SU-DHL-6 (cell line): Measurements from ENCODE around the gene NPR3.

ENCODE experiments used
- H2AFZ ChIP-seq: fragments of 200-600 bp; sonication (generic); 2 replicates; pipeline ENCODE4 v1.6.1; 2014; ENCODE audit warnings: low read depth, mild to moderate bottlenecking, moderate library complexity, mixed read lengths, antibody characterized with exemption, low read length; ENCODE audit not compliant: severe bottlenecking
- H3F3A ChIP-seq: fragments of 200-600 bp; shearing (Covaris generic); 2 replicates; pipeline ENCODE4 v1.6.0; 2016; ENCODE audit warnings: antibody characterized with exemption, mild to moderate bottlenecking; ENCODE audit not compliant: insufficient read depth
- H3K27ac ChIP-seq: fragments of 200-600 bp; sonication (generic); 2 replicates; pipeline ENCODE4 v1.5.1; 2016; ENCODE audit warnings: low read depth, mild to moderate bottlenecking, low read length, moderate library complexity, mixed read lengths
- H3K27me3 ChIP-seq: fragments of 200-600 bp; sonication (generic), shearing (Covaris generic); 2 replicates; pipeline ENCODE4 v1.6.0; 2014; ENCODE audit warnings: mild to moderate bottlenecking, low read length
- H3K36me3 ChIP-seq: fragments of 200-600 bp; sonication (generic); 2 replicates; pipeline ENCODE4 v1.6.1; 2014; ENCODE audit warnings: mild to moderate bottlenecking, low read length, mixed read lengths
- H3K4me2 ChIP-seq: fragments of 300-600, 200-600 bp; shearing (Covaris generic), sonication (generic); 2 replicates; pipeline ENCODE4 v1.6.0; 2014; ENCODE audit warnings: low read length, low read depth, mild to moderate bottlenecking; ENCODE audit not compliant: poor library complexity, severe bottlenecking
- H3K4me3 ChIP-seq: fragments of 200-600 bp; sonication (generic); 2 replicates; pipeline ENCODE4 v1.5.1; 2014; ENCODE audit warnings: antibody characterized with exemption, low read length, mild to moderate bottlenecking, mixed read lengths; ENCODE audit not compliant: insufficient read depth, poor library complexity, severe bottlenecking
- H3K79me2 ChIP-seq: fragments of 200-600 bp; sonication (generic); 2 replicates; pipeline ENCODE4 v1.6.1; 2014; ENCODE audit warnings: mild to moderate bottlenecking, low read length, moderate library complexity; ENCODE audit not compliant: insufficient read depth
- H3K9ac ChIP-seq: fragments of 200-600 bp; sonication (generic); 2 replicates; pipeline ENCODE4 v1.7.0; 2014; ENCODE audit warnings: mild to moderate bottlenecking, low read length
- H3K9me2 ChIP-seq: fragments of 200-600 bp; sonication (generic); replicated peaks from 2 replicates; pipeline ENCODE4 v1.6.1; 2014; ENCODE audit warnings: low read length; ENCODE audit not compliant: insufficient read depth
- H3K9me3 ChIP-seq: fragments of 200-600 bp; sonication (generic); 2 replicates; pipeline ENCODE4 v1.6.1; 2014; ENCODE audit warnings: low read length, mixed read lengths; ENCODE audit not compliant: insufficient read depth
- H4K20me1 ChIP-seq: fragments of 200-600 bp; sonication (generic); 2 replicates; pipeline ENCODE4 v1.6.1; 2014; ENCODE audit warnings: low read depth, mild to moderate bottlenecking, antibody characterized with exemption, low read length, moderate library complexity, mixed read lengths
- CTCF ChIP-seq: fragments of 200-600 bp; sonication (generic); IDR thresholded peaks from one replicate; pipeline ENCODE4 v1.5.1; 2017; ENCODE audit warnings: antibody characterized with exemption, mild to moderate bottlenecking, low read length, moderate library complexity; ENCODE audit not compliant: insufficient read depth, poor library complexity, severe bottlenecking
- EZH2phosphoT487 ChIP-seq: fragments of 200-600 bp; sonication (generic), shearing (Covaris generic); conservative IDR thresholded peaks from 2 replicates; pipeline ENCODE4 v1.6.1; 2018; ENCODE audit warnings: mild to moderate bottlenecking, antibody characterized with exemption, low read length, moderate library complexity, mixed read lengths

NPR3 gene

GRCh38 chr5:32777222-32777621 lies 66.1 kb downstream of the NPR3 start:
- Histone ChIP-seq H2AFZ (no peak overlapping the region), H3K9ac (no peak overlapping the region), H4K20me1 (no peaks in the 10 kb centered on the region), H3K36me3 (no peaks in the 10 kb centered on the region), H3K4me2 (no peak overlapping the region), H3K27ac (no peak overlapping the region), H3K4me3 (no peak overlapping the region), H3K79me2 (no peaks in the 10 kb centered on the region), H3K9me2 (0 out of 2 replicates have a peak, but pooled peaks cover 4% of the 10 kb centered on the region), H3K9me3 (no peaks in the 10 kb centered on the region), H3F3A (no peaks in the 10 kb centered on the region), H3K27me3 (no peaks in the 10 kb centered on the region)
- TF ChIP-seq EZH2phosphoT487 = no peak
- TF ChIP-seq CTCF = no peak

- Histone ChIP-seq H2AFZ (no peak overlapping the region), H3F3A (no peaks in the 10 kb centered on the region), H3K27me3 (no peaks in the 10 kb centered on the region), H3K4me2 (no peak overlapping the region), H3K9me2 (0 out of 2 replicates have a peak, but pooled peaks cover 4% of the 10 kb centered on the region), H3K4me3 (no peak overlapping the region), H3K9ac (no peak overlapping the region), H3K9me3 (no peaks in the 10 kb centered on the region), H4K20me1 (no peaks in the 10 kb centered on the region), H3K27ac (no peak overlapping the region), H3K36me3 (no peaks in the 10 kb centered on the region), H3K79me2 (no peaks in the 10 kb centered on the region)
- TF ChIP-seq EZH2phosphoT487 (no peak), CTCF (no peak)
These were observed 66.6 kb downstream of the NPR3 start for GRCh38 chr5:32777733-32778132.

- H3K9ac ChIP-seq = no peak overlapping the region
- no peaks in the 10 kb centered on the region for H4K20me1 ChIP-seq
- no peaks in the 10 kb centered on the region for H3K36me3 ChIP-seq
- H3K79me2 ChIP-seq = no peaks in the 10 kb centered on the region
- no peaks in the 10 kb centered on the region for H3K27me3 ChIP-seq
- no peak for TF ChIP-seq CTCF
- no peak for TF ChIP-seq EZH2phosphoT487
- H3K27ac ChIP-seq = no peak overlapping the region
- no peak overlapping the region for H3K4me3 ChIP-seq
- 0 out of 2 replicates have a peak, but pooled peaks cover 4% of the 10 kb centered on the region for H3K9me2 ChIP-seq
- H3F3A ChIP-seq = no peaks in the 10 kb centered on the region
- H3K4me2 ChIP-seq = no peak overlapping the region
- no peak overlapping the region for H2AFZ ChIP-seq
- no peaks in the 10 kb centered on the region for H3K9me3 ChIP-seq
These were observed 67.3 kb downstream of the NPR3 start for GRCh38 chr5:32778403-32778802.
